Liver (tissue), 9 donors: ENCODE results near the gene AZGP1. TPM values are rescaled to one million over a fixed set of nuclear protein-coding genes. Genes with fewer than 3 reads are reported as not detected.
A peak's percentile ranks its signal among the peaks of the same experiment; 100 is the strongest.

Experiments
- DNase-seq: peaks from one replicate; pipeline ENCODE4 v3.0.0-alpha.2; 2017; ENCODE audit warnings: low spot score
- H3K27ac ChIP-seq, 2 donors: one replicate each; pipeline ENCODE4 v1.7.0; 2013; ENCODE audit warnings: inconsistent platforms in 2 of 2, low read length in 2 of 2, control low read depth in 1 of 2, low read depth in 1 of 2, mild to moderate bottlenecking in 1 of 2
- H3K27me3 ChIP-seq, 4 donors: one replicate each; pipeline versions ENCODE4 v1.6.1 to v1.7.0; 2013; ENCODE audit warnings: low read length in 3 of 4, inconsistent platforms in 1 of 4, mild to moderate bottlenecking in 1 of 4, moderate library complexity in 1 of 4; ENCODE audit not compliant: control insufficient read depth in 4 of 4, insufficient read depth in 4 of 4
- H3K36me3 ChIP-seq, 4 donors: one replicate each; pipeline versions ENCODE4 v1.6.1 to v1.7.0; 2013; ENCODE audit warnings: low read length in 3 of 4, mild to moderate bottlenecking in 3 of 4, low read depth in 1 of 4, moderate library complexity in 1 of 4; ENCODE audit not compliant: control insufficient read depth in 4 of 4, insufficient read depth in 3 of 4
- H3K4me1 ChIP-seq, 4 donors: one replicate each; pipeline versions ENCODE4 v1.6.1 to v1.7.0; 2013; ENCODE audit warnings: low read length in 3 of 4, mild to moderate bottlenecking in 3 of 4, moderate library complexity in 1 of 4; ENCODE audit not compliant: control insufficient read depth in 4 of 4, insufficient read depth in 4 of 4
- H3K4me3 ChIP-seq, 3 donors: one replicate each; pipeline versions ENCODE4 v1.6.1 to v1.7.0; 2013; ENCODE audit warnings: low read length in 3 of 3, control low read depth in 1 of 3, low read depth in 1 of 3, mild to moderate bottlenecking in 1 of 3
- H3K9ac ChIP-seq, 2 donors: one replicate each; pipeline ENCODE4 v1.7.0; 2013; ENCODE audit warnings: low read length in 2 of 2, mild to moderate bottlenecking in 2 of 2, moderate library complexity in 2 of 2, control low read depth in 1 of 2, low read depth in 1 of 2
- H3K9me3 ChIP-seq, 4 donors: one replicate each; pipeline versions ENCODE4 v1.6.1 to v1.7.0; 2013; ENCODE audit warnings: low read length in 3 of 4; ENCODE audit not compliant: control insufficient read depth in 4 of 4
- CTCF ChIP-seq: fragments of 150-350 bp; IDR thresholded peaks from 2 replicates; pipeline ENCODE4 v1.5.1; 2017; ENCODE audit warnings: improper control_type of control experiment, low read depth, low read length; ENCODE audit not compliant: missing input control
- FOXA1 ChIP-seq: IDR thresholded peaks from 2 replicates; pipeline ENCODE4 v1.6.1; 2016; ENCODE audit warnings: antibody characterized with exemption
- FOXA2 ChIP-seq: IDR thresholded peaks from 2 replicates; pipeline ENCODE4 v1.6.1; 2016; ENCODE audit warnings: antibody characterized with exemption
- GABPA ChIP-seq, 2 donors: IDR thresholded peaks in 1 of 2; conservative IDR thresholded peaks in 1 of 2; 2 replicates each; pipeline ENCODE4 v1.6.1; 2016; ENCODE audit warnings: antibody characterized with exemption in 2 of 2, mild to moderate bottlenecking in 1 of 2, moderate library complexity in 1 of 2
- HNF4A ChIP-seq, 2 donors: conservative IDR thresholded peaks; 2 replicates each; pipeline ENCODE4 v1.6.1; 2016; ENCODE audit warnings: antibody characterized with exemption in 2 of 2, mild to moderate bottlenecking in 2 of 2
- HNF4G ChIP-seq: IDR thresholded peaks from 2 replicates; pipeline ENCODE4 v1.6.1; 2016; ENCODE audit warnings: antibody characterized with exemption
- RAD21 ChIP-seq, 2 donors: IDR thresholded peaks; 2 replicates each; pipeline ENCODE4 v1.6.1; 2016; ENCODE audit warnings: antibody characterized with exemption in 2 of 2, mild to moderate bottlenecking in 2 of 2
- REST ChIP-seq: IDR thresholded peaks from 2 replicates; pipeline ENCODE4 v1.6.1; 2016; ENCODE audit warnings: antibody characterized with exemption, mild to moderate bottlenecking
- RXRA ChIP-seq, 2 donors: IDR thresholded peaks; 2 replicates each; pipeline ENCODE4 v1.6.1; 2017 to 2018; ENCODE audit warnings: antibody characterized with exemption in 2 of 2, mild to moderate bottlenecking in 1 of 2
- SP1 ChIP-seq: IDR thresholded peaks from 2 replicates; pipeline ENCODE4 v1.6.1; 2018; ENCODE audit warnings: antibody characterized with exemption, mild to moderate bottlenecking
- YY1 ChIP-seq: IDR thresholded peaks from 2 replicates; pipeline ENCODE4 v1.6.1; 2016; ENCODE audit warnings: antibody characterized with exemption, mild to moderate bottlenecking
- WGBS: extraction: QIAGEN DNeasy Blood & Tissue Kit; methylation state at CpG from one replicate; pipeline ENCODE4 v1.1.7; 2013; 5-methylcytosine and 5-hydroxymethylcytosine counted together
- polyA plus RNA-seq, 2 donors: library from polyadenylated mRNA; stranded (reverse) in 1 of 2; unstranded in 1 of 2; fragments of 200-250 nt in 1 of 2; fragments of >200 nt in 1 of 2; fragmentation: Nextera tagmentation in 1 of 2; extraction: Ambion mirVana in 1 of 2; gene quantifications; one replicate each; pipeline versions ENCODE4 v1.2.1 to v1.2.3, GENCODE V29; 2013 to 2015
- total RNA-seq, 2 donors: library from RNA; depleted of rRNA; stranded (reverse); fragments of >200 nt; gene quantifications; one replicate each; pipeline ENCODE4 v1.2.3, GENCODE V29; 2014
- TF ChIP-seq, protein P1 (sequence below): IDR thresholded peaks from 2 replicates; pipeline ENCODE4 v1.6.1; 2016; ENCODE audit warnings: antibody characterized with exemption
- donor health status: healthy.
- donor health status: healthy.
- donor health status: healthy.
- donor health status: healthy.
- donor health status: healthy.

The AZGP1 gene
- total and polyA plus RNA-seq, 4 donors, result 99.5 to 2,721 (median 1,150) TPM

GRCh38 chr7:99976626-99977025 lies 795 bp upstream of the AZGP1 start:
- H3K36me3 ChIP-seq, result peaks cover 0 to 6% (median 3%) of the 10 kb centered on the region in 4 donors
- H3K4me1 ChIP-seq, result peaks cover 16 to 34% (median 24%) of the 10 kb centered on the region in 4 donors
- TF ChIP-seq GABPA (IDR thresholded peaks at IDR 0.05 in 1 of 2, conservative IDR thresholded peaks at IDR 0.05 in 1 of 2), result no peak
- no peak for TF ChIP-seq HNF4A (conservative IDR thresholded peaks at IDR 0.05)
- TF ChIP-seq FOXA2, result no peak
- no peak for TF ChIP-seq RAD21 (IDR thresholded peaks at IDR 0.05)
- TF ChIP-seq SP1, result no peak
- no peak for TF ChIP-seq FOXA1
- peak; percentile 6 to 22 for TF ChIP-seq RXRA (IDR thresholded peaks at IDR 0.05)
- H3K9me3 ChIP-seq, result no peaks in the 10 kb centered on the region
- peak overlapping the region; percentile 83 to 97 for H3K27ac ChIP-seq
- H3K4me3 ChIP-seq, result no peak overlapping the region
- WGBS, result 73% methylated on average over 13 of the region's 13 CpGs
- H3K27me3 ChIP-seq, result no peaks in the 10 kb centered on the region
- H3K9ac ChIP-seq, result no peak overlapping the region
- DNase-seq, result no peak

GRCh38 chr7:99974681-99975080 lies 1.1 kb downstream of the AZGP1 start:
- H3K36me3 ChIP-seq, result peaks cover 0 to 10% (median 9%) of the 10 kb centered on the region in 4 donors
- peak overlapping the region; percentile 91 for H3K27ac ChIP-seq
- H3K9ac ChIP-seq, result peak overlapping the region; percentile 70 to 89
- H3K27me3 ChIP-seq, result no peaks in the 10 kb centered on the region
- no peak for DNase-seq
- H3K4me3 ChIP-seq, result peak overlapping the region; percentile 34 to 82 (median 82)
- TF ChIP-seq YY1, result no peak
- no peak for TF ChIP-seq REST
- no peak for TF ChIP-seq HNF4G
- TF ChIP-seq, protein P1, sequence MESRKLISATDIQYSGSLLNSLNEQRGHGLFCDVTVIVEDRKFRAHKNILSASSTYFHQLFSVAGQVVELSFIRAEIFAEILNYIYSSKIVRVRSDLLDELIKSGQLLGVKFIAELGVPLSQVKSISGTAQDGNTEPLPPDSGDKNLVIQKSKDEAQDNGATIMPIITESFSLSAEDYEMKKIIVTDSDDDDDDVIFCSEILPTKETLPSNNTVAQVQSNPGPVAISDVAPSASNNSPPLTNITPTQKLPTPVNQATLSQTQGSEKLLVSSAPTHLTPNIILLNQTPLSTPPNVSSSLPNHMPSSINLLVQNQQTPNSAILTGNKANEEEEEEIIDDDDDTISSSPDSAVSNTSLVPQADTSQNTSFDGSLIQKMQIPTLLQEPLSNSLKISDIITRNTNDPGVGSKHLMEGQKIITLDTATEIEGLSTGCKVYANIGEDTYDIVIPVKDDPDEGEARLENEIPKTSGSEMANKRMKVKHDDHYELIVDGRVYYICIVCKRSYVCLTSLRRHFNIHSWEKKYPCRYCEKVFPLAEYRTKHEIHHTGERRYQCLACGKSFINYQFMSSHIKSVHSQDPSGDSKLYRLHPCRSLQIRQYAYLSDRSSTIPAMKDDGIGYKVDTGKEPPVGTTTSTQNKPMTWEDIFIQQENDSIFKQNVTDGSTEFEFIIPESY, result no peak
- no peak for TF ChIP-seq RXRA (IDR thresholded peaks at IDR 0.05)
- no peak for TF ChIP-seq CTCF
- TF ChIP-seq GABPA (IDR thresholded peaks at IDR 0.05 in 1 of 2, conservative IDR thresholded peaks at IDR 0.05 in 1 of 2), result no peak
- H3K4me1 ChIP-seq, result peaks cover 22 to 46% (median 35%) of the 10 kb centered on the region in 4 donors
- WGBS, result 43% methylated on average over 1 of the region's 1 CpG
- no peaks in the 10 kb centered on the region for H3K9me3 ChIP-seq
